Measurements from ENCODE around the gene AKAP9. TPM values are rescaled to one million over a fixed set of nuclear protein-coding genes. Genes with fewer than 3 reads are reported as not detected.

The AKAP9 gene
- total and polyA plus RNA-seq, 9 of the 15 experiments (the other 6 are each of a cell fraction or from before 2014, with no cell fraction given): 25.5 to 80.9 (median 46.3) TPM

GRCh38 chr7:92134271-92135051 is 193.8 kb downstream of the AKAP9 start, which contains the start of gene CYP51A1 (continued):
- TF ChIP-seq TRIM25 (IDR thresholded peaks at IDR 0.05; ENCODE audit: borderline replicate concordance) (no peak), ZNF232 (CRISPR knock-in tag; IDR thresholded peaks at IDR 0.05) (peak; percentile 80; the same call in 1 of the 2 replicates), GTF2A2 (tag; IDR thresholded peaks at IDR 0.05) (peak; percentile 69; the same call in 1 of the 2 replicates), ZNF324 (CRISPR knock-in tag; IDR thresholded peaks at IDR 0.05) (no peak), COPS2 (conservative IDR thresholded peaks at IDR 0.05) (no peak; the same call in 1 of the 2 replicates), VEZF1 (CRISPR knock-in tag; IDR thresholded peaks at IDR 0.05) (peak; percentile 55; the same call in 1 of the 2 replicates), THRA (IDR thresholded peaks at IDR 0.05) (no peak), ZEB2 (IDR thresholded peaks at IDR 0.05) (no peak), SFPQ (IDR thresholded peaks at IDR 0.05; ENCODE audit: low read depth, low read length) (no peak), HIVEP1 (CRISPR knock-in tag; IDR thresholded peaks at IDR 0.05) (no peak), NUFIP1 (IDR thresholded peaks at IDR 0.05; ENCODE audit: partially characterized antibody) (peak; percentile 75), SMAD4 (CRISPR knock-in tag; conservative IDR thresholded peaks at IDR 0.05) (peak; percentile 91), ZNF398 (CRISPR knock-in tag; IDR thresholded peaks at IDR 0.05) (no peak), ZMIZ1 (IDR thresholded peaks at IDR 0.05; ENCODE audit: low read depth in 2 of 2, low read length in 2 of 2) (peak in 1 of 2 experiments; percentile 59; a peak in 1 of 4 replicates)
